ENCODE results near the gene EFR3B.

DNA sequence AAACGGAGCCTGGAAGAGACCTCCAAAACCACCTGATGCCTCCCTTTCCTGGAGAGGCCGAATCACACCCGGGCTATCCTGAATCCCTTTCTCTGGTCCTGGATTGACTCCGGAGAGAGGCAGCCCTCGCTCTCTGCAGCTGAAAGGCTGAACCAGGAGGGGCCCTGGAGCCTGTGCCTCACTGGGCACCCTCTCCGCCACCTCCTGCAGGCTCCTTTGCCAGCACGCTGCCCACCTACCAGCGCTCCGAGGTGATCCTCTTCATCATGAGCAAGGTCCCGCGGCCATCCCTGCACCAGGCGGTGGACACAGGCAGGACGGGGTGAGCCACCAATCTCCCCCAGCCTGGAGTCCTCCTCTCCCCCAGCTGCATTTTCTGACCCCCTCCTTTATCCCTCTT, 90.8 kb downstream of the EFR3B start:
- TF ChIP-seq POLR2A (IDR thresholded peaks at IDR 0.05): no peak
- TF ChIP-seq, protein P1, sequence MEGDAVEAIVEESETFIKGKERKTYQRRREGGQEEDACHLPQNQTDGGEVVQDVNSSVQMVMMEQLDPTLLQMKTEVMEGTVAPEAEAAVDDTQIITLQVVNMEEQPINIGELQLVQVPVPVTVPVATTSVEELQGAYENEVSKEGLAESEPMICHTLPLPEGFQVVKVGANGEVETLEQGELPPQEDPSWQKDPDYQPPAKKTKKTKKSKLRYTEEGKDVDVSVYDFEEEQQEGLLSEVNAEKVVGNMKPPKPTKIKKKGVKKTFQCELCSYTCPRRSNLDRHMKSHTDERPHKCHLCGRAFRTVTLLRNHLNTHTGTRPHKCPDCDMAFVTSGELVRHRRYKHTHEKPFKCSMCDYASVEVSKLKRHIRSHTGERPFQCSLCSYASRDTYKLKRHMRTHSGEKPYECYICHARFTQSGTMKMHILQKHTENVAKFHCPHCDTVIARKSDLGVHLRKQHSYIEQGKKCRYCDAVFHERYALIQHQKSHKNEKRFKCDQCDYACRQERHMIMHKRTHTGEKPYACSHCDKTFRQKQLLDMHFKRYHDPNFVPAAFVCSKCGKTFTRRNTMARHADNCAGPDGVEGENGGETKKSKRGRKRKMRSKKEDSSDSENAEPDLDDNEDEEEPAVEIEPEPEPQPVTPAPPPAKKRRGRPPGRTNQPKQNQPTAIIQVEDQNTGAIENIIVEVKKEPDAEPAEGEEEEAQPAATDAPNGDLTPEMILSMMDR (IDR thresholded peaks at IDR 0.05): no peak
